Measurements from ENCODE around the gene SOHLH1.
A peak's percentile ranks its signal among the peaks of the same experiment; 100 is the strongest.

SOHLH1 gene

GRCh38 chr9:135661816-135662560 is 37.3 kb downstream of the SOHLH1 start:
- no peak for DNase-seq (ENCODE audit: low spot score)

DNA sequence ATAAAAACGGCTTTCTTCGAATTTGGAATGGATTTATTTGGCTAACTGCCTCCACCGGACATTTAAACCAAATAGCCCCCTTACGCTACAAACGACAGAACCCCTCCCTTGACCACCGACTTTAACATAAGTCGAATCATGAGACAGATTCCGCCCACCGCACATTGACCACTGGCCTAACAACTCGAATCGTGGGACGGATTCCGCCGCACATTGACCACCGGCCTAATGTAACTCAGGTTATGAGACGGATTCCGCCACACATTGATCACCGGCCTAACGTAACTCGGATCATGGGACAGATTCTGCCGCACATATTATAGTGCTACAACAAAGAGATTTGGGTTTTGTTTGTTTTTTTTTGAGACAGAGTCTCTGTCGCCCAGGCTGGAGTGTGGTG is 38.9 kb downstream of the SOHLH1 start:
- DNase-seq (ENCODE audit: low spot score), result peak; percentile 6

GRCh38 chr9:135659252-135659651 is 40.0 kb downstream of the SOHLH1 start:
- no peak for DNase-seq (ENCODE audit: low spot score)

DNA sequence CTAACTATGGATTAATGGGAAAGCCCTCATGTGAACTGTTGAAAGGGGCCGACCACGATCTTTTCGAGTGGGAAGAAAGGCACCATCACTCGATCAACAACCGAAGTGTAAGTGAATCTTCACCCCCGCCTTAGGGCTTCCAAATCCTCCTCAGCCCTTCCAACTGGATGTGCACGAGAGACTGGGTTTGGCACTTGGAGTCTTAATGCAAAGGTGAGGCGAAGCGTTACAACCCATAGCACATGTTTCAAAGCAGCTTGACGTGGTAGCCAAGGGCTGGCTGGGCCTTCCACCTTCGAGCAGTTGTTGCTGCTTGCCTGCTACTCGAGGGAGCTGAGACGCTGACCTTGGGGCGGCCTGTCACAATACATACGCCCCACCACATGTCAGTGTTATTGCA is 41.9 kb downstream of the SOHLH1 start:
- DNase-seq (ENCODE audit: low spot score), result no peak

DNA sequence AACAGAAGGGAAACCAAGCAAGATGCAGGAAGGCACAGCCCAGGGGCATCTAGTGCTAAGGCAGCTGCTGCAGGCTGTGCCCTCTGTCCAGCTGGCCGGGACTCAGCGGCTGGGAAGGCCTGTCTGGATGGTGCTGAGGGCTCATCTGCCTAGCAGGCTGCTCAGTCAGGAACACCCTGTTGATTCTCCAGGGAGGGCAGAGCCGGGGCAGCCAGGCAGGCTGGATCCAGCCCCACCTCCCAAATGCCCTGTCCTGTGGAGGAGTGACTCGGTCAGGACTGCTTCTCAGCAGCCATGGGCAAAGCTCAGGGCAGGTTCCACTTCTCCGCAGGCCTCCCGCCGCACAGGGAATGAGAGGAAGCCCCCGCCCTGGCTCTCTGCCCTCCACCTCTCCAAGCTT is 44.0 kb downstream of the SOHLH1 start:
- no peak for DNase-seq (ENCODE audit: low spot score)

DNA sequence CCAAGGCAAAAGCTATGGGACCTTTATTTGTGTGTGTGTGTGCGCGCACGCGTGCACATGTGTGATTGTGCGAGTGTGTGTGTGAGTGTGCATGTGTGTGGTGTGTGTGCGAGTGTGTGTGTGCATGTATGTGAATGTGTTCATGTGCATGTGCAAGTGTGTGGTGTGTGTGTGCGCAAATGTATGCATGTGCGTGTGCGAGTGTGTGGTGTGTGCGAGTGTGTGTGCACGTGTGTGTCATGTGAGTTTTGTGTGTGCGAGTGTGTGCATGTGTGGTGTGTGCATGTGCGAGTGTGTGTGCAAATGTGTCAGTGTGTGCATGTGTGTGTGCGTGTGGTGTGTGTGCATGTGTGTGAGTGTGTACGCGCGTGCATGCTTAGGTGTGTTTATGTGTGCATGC is 48.9 kb downstream of the SOHLH1 start:
- DNase-seq (ENCODE audit: low spot score), result no peak

GRCh38 chr9:135649508-135649907 is 49.8 kb downstream of the SOHLH1 start:
- no peak for DNase-seq (ENCODE audit: low spot score)

DNA sequence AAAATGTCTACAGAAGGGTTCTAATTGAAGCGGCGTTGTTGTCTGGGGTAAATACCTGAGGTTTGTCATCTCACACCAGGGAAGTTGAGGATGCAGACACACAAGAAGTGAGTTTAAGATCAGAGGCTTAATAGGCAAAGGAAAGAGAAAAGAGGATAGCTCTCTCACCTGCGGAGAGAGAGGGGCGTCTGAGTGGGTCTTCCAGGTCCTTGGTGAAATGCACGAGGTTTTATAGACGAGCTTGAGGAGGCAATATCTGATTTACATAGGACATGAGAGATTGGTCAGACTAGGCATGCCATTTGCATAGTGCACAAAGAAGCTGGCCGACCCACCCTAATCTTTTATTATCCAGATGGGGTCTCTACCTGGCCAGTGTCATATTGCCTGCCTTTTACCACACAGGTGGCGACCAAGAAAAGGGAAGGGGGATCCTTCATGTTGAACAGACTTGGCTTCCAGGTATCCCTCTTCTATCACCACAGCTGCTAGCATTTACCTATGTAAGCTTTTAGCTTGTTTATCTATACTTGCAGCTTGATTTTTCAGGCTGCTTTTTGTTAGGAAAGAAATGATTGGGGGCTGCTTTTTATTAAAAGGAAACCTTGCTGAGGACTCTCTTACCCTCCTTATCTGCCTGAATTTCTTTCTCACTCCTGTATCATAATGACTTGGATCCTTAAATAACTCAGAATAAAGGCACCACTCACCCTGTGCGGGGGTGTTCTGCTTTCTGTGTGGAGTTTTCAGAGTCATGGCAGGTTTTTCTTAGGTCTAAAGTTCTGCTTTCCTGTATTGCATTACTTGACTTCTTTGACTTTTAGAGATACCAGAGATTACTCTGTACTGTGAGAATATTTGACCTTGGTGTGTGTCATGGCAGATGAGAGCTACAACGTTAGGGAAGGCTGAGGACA is 50.5 kb downstream of the SOHLH1 start:
- no peak for DNase-seq (ENCODE audit: low spot score)

DNA sequence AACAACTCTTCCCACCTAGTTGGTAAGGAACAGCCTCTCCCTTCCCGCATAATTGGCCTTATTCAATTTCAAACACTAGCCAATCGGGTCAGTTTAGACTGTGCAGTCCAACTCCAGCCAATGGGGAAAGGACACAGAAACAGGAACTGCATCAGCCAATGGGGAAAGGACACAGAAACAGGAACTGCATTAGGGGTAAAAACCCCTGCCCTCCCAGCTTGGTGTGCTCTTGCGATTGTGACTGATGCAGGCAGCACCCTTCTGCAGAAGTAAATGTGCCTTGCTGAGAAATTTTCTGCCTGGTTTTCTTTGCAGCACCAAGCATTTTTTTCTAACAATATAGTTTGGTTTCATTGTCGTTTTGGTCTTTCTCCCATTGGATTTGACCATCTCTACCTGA is 51.4 kb downstream of the SOHLH1 start:
- no peak for DNase-seq (ENCODE audit: low spot score)

- no peak for DNase-seq (ENCODE audit: low spot score)
Measured at GRCh38 chr9:135644631-135645218, 54.6 kb downstream of the SOHLH1 start.

Measured in HuH-7 (cell line).